GM12864 (cell line): ENCODE data around the gene CCS.

Experiments used
- DNase-seq: peaks from one replicate; pipeline ENCODE4 v3.0.0-alpha.2; 2011; ENCODE audit warnings: low read depth
- H3K4me3 ChIP-seq: 2 replicates; pipeline ENCODE4 v1.5.1; 2011; ENCODE audit warnings: mild to moderate bottlenecking, low read depth, low read length, control low read depth
- CTCF ChIP-seq: IDR thresholded peaks from 2 replicates; pipeline ENCODE4 v1.5.1; 2011; ENCODE audit warnings: low read depth, mild to moderate bottlenecking, moderate library complexity, low read length, control low read depth, inconsistent platforms; ENCODE audit errors: missing control alignments

CCS gene

GRCh38 chr11:66547662-66548009 is 45.3 kb upstream of the CCS start:
- no peak for TF ChIP-seq CTCF
- H3K4me3 ChIP-seq, result no peak overlapping the region
- DNase-seq, result no peak

- H3K4me3 ChIP-seq, result no peak overlapping the region
- TF ChIP-seq CTCF, result no peak
- DNase-seq, result no peak
Measured at GRCh38 chr11:66548041-66548440, 44.9 kb upstream of the CCS start.

- H3K4me3 ChIP-seq, result no peak overlapping the region
- no peak for DNase-seq
- TF ChIP-seq CTCF, result no peak
Measured at GRCh38 chr11:66548774-66549630, 44.0 kb upstream of the CCS start.

- TF ChIP-seq CTCF, result no peak
- no peak overlapping the region for H3K4me3 ChIP-seq
- DNase-seq, result no peak
Measured at GRCh38 chr11:66549696-66550095, 43.3 kb upstream of the CCS start.

GRCh38 chr11:66550887-66551286 is 42.1 kb upstream of the CCS start:
- no peak overlapping the region for H3K4me3 ChIP-seq
- no peak for DNase-seq
- no peak for TF ChIP-seq CTCF

- TF ChIP-seq CTCF, result no peak
- DNase-seq, result no peak
- H3K4me3 ChIP-seq, result no peak overlapping the region
Measured at GRCh38 chr11:66554602-66555001, 38.4 kb upstream of the CCS start.

GRCh38 chr11:66555416-66555815 is 37.6 kb upstream of the CCS start:
- no peak overlapping the region for H3K4me3 ChIP-seq
- no peak for DNase-seq
- TF ChIP-seq CTCF, result no peak
